NCI-H146 treated with DMSO at 0.1 percent for 48 hours (cell line): ENCODE data around the gene ARHGAP45.
"Not testable (repeated sequence)": the region's sequence is repeated elsewhere in the genome, so short reads cannot be mapped to it uniquely, and the experiment has no call there.

Source experiments
- DNase-seq: peaks from one replicate; lab custom pipeline; 2025; ENCODE audit not compliant: unreplicated experiment; lab: John Stamatoyannopoulos, UW

The ARHGAP45 gene, protein sequence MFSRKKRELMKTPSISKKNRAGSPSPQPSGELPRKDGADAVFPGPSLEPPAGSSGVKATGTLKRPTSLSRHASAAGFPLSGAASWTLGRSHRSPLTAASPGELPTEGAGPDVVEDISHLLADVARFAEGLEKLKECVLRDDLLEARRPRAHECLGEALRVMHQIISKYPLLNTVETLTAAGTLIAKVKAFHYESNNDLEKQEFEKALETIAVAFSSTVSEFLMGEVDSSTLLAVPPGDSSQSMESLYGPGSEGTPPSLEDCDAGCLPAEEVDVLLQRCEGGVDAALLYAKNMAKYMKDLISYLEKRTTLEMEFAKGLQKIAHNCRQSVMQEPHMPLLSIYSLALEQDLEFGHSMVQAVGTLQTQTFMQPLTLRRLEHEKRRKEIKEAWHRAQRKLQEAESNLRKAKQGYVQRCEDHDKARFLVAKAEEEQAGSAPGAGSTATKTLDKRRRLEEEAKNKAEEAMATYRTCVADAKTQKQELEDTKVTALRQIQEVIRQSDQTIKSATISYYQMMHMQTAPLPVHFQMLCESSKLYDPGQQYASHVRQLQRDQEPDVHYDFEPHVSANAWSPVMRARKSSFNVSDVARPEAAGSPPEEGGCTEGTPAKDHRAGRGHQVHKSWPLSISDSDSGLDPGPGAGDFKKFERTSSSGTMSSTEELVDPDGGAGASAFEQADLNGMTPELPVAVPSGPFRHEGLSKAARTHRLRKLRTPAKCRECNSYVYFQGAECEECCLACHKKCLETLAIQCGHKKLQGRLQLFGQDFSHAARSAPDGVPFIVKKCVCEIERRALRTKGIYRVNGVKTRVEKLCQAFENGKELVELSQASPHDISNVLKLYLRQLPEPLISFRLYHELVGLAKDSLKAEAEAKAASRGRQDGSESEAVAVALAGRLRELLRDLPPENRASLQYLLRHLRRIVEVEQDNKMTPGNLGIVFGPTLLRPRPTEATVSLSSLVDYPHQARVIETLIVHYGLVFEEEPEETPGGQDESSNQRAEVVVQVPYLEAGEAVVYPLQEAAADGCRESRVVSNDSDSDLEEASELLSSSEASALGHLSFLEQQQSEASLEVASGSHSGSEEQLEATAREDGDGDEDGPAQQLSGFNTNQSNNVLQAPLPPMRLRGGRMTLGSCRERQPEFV

DNA sequence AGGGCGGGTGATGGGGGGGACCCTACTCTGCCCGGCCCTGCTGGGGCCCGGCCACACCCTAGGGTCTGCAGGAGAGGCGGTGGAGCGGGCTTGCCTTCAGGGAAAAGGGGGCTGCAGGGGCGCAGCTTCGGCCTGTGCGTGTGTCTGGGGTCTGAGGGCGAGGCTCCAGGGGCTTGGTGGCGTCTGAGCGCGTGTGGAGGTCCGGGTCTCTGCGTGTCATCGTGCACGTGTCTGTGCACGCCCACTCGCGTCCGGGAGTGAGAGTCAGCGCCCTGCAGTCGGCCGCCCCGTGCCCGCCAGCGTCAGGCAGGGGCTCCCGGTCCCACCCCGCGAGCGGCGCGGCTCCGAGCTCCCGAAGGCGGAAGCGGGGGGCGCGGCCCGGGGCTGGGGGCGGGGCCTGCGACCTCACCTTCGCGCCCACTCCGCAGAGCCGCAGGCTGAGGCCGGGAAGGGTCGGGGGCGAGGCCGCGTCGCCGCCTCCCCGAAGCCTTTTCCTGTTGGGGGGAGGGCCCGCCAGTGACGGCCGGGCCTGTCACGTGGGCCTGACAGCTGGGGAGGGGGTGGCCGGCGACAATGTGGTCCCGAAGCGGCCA lies at the start of gene ARHGAP45:
Gene ARHGAP45, plus strand, starts transcription at position 420 of the 593 bp plus-strand sequence. CDS start 239 bp downstream, outside the sequence.
- no peak for DNase-seq

DNA sequence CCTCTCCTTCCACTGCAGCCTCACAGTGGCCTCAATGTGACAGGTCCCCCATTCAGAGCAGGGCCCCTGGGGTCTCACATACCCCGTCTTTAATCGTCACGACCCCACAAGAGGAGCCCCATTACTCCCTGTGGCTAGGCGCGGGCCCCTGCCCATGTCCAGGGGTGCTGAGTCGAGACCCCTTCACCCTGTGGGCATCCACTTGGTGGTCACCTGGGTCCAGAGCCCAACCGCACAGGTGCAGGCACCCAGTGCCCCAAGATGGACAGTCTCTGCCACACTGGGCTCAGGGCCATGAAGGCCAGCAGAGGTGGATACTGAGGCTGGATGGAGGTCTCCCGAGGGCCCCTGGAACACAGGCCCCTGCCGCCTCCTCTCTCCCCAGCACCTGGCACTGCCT lies 49.1 kb upstream of the ARHGAP45 start:
- DNase-seq: no peak

DNA sequence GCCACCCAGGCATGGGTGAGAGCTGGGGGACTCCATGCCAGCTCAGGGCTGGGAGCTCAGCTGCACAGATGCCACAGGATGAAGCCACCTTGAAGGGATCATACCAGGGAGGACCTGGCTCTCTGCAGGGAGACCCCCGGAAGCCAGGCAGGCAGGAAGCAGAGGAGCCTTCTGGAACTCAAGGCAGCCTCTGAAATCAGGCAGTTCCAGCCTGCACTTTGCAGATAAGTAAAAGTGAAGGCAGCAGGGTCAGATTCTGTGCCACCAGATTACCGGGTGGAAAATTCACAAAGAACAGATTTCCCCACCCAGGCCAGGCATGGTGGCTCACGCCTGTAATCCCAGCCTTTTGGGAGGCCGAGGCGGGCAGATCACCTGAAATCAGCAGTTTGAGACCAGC lies 48.6 kb upstream of the ARHGAP45 start:
- DNase-seq: no peak

DNA sequence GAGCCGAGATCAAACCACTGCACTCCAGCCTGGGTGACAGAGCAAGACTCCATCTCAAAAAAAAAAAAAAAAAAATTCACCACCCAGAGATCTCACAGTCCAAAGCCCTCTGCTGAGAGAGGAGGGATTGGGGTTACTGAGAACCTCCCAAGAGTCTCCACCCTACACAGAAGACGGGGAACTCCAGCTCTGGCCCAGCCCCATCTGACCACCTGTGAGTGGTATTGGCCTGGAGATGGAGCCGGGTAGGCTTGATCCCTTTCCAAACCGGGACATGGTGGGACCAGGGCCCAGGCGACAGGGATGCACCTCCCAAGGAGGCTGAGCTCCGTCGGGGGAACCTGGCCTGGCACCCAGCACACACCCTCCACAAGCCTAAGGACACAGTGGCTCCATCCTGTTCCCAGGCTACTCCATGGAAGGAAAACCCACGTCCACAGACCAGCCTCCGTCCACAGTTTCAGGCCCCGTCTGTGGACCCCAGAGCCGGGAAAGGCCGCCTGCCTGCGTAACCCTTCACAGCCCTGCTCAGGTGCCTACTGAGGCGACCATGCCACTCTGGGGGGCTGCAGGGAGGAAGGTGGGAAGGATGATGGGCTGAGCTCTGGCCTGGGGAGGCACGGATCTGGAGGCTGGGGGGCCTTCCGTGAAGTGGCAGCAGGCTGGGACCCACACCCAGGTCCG lies 47.9 kb upstream of the ARHGAP45 start:
- DNase-seq: no peak

DNA sequence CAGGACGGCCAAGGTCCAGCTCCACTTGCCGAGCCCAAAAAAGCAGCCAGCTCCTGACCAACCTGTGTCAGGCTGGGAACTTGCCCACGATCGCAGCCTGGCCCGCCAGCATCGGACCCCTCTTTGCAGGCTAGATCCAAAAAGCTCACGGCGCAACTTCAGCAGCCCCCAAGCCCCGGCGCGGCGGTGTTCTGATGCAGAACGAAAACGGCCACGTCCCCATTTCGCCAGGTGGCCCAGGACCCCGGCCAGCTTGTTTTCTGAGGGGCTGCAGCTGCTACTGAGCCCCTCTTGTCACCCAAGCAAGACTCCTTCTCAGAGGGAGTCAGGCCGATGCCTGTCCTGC lies 47.4 kb upstream of the ARHGAP45 start:
- no peak for DNase-seq

DNA sequence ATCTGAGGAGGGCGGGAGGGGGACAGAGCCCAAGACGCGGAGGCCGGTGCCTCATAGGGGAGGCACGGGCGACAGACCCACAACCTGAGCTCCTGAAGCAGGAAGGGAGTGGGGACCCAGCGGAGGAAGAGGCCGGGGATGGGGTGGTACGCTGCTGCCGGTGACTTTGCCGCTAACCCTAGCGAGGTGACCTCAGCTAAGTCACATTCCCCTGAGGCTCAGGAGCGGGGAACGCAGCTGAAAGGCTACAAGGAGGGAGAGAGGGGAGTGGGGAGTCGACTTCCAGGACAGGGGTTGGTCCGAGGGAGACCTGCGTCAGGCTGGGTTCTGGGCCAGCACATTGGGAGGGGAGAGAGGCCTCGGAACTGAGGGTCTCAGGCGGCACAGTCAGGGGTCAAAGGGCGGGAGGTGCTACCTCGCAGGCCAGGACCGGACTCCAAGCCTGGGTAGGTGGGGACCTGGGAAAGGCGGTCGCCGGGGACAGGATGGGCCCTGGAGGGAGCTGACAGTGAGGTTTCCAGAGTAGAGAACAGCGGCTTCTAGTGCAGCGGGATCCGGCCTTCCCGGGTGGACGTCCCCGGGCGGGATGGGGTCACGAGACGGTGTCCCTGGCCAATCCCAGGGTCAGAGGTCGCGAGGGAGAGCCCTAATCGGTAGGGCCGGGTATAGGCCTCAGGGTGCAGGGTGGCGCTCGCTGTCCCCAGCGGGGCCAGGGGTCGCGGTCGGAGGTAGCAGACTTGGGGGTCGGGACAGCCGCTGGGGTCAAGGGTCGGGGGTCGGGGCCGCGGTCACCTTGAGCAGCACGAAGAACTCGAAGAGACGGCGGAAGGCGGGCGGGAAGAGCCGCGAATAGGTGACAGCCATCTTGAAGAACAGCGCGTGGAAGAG lies 46.7 kb upstream of the ARHGAP45 start:
- no peak for DNase-seq

DNA sequence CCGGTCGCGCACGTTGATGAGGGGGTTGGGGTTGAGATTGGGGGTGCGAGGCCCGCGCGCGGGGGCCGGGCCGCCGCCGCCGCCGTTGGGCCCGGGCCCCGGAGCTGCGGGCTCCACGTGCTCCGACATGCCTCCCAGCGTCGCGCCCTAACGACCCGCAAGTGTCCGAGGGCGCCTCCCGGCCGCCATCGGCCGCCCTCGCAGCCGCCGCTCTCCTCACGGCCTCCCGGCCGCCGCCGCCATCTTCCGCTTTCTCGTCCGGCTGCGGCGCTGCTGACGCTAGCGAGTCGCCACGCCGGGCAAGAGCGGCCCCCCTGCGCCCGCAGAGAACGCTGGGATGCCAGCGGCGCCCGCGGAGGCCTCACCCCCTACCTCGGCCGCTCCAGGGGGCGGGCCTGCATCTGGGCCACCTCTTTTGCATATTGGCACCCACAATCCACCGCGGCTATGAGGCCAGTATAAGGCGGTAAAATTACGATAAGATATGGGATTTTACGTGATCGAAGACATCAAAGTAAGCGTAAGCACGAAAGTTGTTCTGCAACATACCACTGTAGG lies 46.0 kb upstream of the ARHGAP45 start, which contains the start of gene TMEM259:
Gene TMEM259, minus strand, starts transcription at position 256 of the 558 bp plus-strand sequence. Its CDS starts 127 bp downstream, at position 129.
- DNase-seq: peak; percentile 81

DNA sequence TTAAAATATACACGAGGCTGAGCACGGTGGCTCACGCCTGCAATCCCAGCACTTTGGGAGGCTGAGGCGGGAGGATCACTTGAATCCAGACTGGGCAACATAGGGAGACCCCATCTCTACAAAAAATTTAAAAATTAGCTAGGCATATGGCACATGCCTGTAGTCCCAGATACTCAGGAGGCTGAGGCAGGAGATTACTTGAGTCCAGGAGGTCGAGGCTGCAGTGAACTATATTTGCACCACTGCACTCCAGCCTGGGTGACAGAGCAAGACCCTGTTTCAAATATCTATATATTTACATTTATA lies 43.1 kb upstream of the ARHGAP45 start:
- DNase-seq: not testable (repeated sequence)

DNA sequence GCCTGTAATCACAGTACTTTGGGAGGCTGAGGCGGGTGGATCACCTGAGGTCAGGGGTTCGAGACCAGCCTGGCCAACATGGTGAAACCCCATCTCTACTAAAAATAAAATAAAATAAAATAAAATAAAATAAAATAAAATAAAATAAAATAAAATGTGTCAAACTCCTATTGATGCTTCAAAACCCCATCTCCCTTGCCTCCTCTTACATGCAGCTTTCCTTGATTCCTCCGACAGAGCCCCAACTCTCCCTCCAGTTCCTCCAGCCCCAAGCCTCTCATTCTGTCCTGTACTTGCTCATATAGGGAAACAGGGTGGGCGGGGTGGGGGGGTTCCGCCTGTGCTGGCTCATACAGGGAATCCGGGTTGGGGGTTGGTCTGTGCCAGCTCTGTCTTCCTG lies 41.9 kb upstream of the ARHGAP45 start:
- not testable (repeated sequence) for DNase-seq

DNA sequence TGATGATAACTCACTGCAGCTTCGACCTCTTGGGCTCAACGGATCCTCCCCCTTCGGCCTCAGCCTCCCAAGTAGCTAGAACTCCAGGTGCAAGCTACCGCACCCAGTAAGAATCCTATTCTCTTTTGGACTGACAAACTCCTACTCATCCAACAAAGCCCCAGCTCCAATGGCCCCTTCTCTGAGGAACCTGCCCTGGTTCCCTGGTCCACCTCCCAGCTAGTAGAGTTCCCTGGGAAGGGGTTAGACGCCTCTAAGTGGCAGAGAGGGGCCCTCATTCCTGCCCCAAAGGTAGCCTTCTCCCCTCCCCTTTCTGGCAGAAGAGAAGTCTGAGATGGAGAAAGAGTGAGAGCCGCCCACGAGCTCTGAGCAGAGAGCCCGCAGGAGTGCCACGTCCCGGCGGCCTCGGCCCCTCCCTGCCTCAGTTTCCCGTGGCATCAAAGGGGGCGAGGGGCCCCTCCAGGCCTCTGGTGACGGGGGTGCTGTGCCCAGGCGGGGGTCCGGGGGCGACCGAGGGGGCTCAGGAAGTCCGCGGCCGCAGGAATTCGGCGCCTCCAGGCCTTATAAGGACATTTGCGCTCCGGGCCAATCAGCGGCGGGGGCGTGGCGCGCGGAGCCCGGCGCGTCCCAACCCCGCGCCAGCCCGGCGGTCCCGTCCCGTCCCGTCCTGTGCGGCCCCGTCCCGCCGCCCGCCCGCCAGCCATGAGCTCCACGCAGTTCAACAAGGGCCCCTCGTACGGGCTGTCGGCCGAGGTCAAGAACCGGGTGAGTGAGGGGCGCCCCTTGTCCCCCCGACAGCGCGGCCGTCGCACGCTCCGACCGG lies 40.8 kb upstream of the ARHGAP45 start, which contains the start of gene CNN2:
Gene CNN2, plus strand, starts transcription at position 649 of the 823 bp plus-strand sequence. Its CDS starts 54 bp downstream, at position 703.
- no peak for DNase-seq

DNA sequence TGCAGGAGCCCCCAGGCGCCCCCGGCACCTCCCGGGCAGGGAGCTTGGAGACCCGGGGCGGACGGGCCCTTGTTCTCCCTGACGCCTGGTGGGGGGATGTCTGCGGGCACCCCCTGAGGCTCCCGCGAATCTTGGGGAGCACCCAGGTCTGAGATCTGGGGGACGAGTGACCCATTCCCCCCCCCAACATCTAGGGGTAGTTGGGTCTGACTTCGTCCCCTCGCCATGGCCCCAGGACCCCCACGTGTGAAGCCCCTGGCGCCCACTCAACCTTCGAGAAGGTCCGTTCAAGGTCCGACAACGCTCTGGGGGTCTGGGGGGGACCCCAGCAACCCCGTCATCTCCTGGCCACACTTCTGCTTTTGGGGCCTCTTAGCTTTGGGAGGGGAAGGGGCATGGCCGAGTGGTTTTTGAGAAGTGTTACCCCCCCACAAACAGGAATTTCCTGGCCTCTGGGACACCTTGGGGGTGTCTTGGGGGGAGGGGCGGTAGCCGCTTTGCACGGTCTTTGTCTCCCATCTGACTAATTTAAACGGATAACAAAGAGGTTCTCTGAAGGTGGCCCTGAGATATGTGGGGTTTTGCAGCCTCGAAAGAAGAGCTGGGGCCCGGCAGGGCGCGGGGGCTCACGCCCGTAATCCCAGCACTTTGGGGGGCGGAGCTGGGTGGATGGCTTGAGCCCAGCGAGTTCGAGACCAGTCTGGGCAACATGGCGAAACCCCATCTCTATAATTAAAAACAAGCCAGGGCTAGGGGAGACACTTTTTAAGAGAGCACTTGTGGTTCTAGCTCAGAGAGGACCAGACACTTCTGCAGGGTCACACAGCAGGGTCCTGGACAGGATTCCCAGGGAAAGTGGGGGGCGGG lies 40.0 kb upstream of the ARHGAP45 start:
- DNase-seq: no peak

DNA sequence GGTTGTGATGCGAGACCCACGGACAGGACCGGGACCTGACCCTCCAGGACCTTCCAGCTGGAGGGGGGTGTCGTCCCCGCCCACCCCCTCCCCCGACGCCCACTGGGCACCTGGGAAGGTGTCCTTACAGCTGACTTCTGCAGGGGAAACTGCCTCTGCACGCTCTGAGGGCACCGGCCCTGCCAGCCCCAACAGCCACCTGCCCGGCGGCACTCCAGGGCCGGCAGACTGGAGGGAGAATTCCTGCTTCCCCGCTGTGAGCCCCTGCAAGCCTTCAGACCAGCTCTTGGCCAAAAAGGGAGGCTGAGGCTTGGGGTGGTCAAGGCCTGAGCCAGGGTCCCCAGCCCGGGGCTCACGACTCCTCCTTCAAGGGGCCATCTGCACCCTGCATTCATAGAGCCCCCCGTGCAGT lies 39.3 kb upstream of the ARHGAP45 start:
- no peak for DNase-seq

DNA sequence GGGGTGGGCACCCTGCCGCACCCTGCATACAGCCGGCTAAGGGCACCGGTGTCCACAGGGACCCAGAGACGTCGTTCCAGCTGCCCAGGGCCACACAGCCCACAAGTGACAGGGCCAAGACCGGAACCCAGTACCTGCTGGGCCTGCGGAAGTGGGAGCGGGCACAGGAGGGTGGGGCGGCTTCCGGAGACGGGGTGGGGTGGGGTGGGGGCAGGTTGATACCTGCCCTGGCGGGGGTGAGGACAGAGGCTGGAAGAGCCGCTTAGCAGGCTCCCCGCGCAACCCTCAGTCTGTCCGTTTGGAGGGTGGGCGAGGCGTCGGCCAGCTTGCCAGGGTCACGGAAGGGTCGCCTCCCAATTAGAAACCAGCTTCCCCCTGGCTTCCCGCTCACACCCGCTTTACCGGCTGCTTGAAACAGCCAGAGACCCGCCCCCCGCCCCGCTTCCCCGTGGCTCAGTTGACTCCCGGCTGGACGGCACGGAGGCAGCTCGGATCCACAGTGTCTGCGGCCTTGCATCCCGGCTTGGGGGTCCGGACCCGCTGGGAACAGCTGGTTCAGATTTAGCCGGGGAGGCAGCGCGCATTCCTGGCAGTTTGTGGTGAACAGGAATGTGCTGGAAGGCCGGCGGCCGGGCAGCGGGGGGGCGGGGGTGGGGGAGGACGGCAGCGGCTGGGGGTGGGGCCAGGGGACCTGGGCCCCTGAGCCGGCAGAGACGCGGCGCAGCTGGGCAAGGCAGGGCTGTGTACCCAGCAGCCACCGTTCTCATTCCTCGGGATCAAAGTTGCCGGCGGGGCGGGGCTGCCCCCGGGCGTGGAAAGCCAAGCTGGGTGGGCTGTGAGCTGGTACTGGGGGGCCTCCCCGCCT lies 38.7 kb upstream of the ARHGAP45 start:
- DNase-seq: no peak

DNA sequence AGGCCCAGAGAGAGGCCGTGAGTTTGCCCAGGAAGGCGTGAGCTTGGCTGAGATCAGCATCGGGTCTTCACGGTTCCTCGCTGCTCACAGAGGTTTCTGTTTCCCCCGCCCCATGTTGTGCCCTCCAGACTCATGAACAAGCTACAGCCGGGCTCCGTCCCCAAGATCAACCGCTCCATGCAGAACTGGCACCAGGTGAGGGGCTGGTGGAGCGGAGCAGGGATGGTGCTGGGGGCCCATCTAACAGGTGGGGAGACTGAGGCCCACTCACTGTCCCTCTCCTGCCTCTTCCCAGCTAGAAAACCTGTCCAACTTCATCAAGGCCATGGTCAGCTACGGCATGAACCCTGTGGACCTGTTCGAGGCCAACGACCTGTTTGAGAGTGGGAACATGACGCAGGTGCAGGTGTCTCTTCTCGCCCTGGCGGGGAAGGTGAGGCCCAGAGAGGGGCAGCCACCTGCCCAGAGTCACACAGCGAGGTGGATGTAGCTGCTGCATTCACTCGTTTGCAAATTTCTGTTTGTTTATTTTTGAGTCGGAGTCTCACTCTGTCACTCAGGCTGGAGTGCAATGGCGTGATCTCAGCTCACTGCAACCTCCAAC lies 34.6 kb upstream of the ARHGAP45 start:
- no peak for DNase-seq

DNA sequence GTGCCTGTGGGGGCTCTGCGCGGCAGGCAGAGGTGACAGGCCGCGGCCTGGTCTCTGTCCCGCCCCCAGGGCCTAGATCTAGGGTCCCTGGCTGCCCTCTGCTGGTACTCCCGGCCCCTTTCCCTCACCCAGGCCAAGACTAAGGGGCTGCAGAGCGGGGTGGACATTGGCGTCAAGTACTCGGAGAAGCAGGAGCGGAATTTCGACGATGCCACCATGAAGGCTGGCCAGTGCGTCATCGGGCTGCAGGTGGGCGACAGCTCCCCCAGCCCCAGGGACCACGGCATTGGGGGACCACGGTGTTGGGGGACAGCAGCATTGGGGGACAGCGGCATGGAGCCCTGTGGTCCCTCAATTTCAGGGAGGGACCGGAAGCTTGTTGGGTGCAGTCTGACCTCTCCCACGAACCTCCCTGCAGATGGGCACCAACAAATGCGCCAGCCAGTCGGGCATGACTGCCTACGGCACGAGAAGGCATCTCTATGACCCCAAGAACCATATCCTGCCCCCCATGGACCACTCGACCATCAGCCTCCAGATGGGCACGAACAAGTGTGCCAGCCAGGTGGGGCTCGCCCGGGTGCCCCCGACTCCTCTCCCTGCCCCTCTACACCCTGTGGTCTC lies 30.9 kb upstream of the ARHGAP45 start:
- DNase-seq: no peak

DNA sequence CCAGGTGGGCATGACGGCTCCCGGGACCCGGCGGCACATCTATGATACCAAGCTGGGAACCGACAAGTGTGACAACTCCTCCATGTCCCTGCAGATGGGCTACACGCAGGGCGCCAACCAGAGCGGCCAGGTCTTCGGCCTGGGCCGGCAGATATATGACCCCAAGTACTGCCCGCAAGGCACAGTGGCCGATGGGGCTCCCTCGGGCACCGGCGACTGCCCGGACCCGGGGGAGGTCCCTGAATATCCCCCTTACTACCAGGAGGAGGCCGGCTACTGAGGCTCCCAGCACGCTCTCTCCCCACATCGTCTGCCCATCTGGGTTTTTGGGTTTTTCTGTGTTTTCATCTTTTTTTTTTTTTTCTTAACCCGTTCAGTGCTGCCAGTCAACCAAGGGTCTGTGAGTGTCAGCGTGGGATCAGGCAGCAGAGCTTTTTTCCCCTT lies 29.3 kb upstream of the ARHGAP45 start:
- DNase-seq: no peak
